ENCODE measurements around the gene PDGFB.

The PDGFB gene

DNA sequence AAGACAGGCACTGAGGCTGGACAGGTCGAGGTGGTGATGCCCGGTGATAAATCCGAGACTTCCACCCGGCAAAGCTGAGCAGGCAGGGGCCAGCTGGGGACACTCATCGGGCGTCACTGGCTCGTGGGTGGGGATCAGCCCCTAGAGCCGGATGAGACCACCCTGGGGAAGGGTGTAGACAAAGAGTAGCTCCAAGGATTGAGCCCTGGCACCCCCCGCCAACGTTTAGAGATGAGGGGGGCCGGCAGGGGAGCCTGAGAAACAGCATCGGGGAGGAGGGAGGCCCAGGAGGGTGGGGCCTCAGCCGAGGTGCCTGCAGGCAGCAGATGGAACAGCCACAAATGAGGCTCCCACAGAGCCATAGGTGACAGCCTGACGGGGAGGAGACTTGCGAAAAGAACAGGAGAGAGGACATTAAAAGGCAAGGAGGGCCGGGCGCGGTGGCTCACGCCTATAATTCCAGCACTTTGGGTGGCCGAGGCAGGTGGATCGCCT, 64.9 kb downstream of the PDGFB start:
- no peak for TF ChIP-seq CTCF (IDR thresholded peaks at IDR 0.05; ENCODE audit: control insufficient read depth, insufficient read depth, low read depth, low read length, missing control alignments)
- no peak overlapping the region for H3K4me3 ChIP-seq (ENCODE audit: control insufficient read depth, low read depth, low read length)
- no peak for DNase-seq (ENCODE audit: low read depth)

GRCh38 chr22:39179401-39179827, 65.4 kb downstream of the PDGFB start:
- H3K4me3 ChIP-seq (ENCODE audit: control insufficient read depth, low read depth, low read length), result no peak overlapping the region
- no peak for TF ChIP-seq CTCF (IDR thresholded peaks at IDR 0.05; ENCODE audit: control insufficient read depth, insufficient read depth, low read depth, low read length, missing control alignments)
- DNase-seq (ENCODE audit: low read depth), result no peak

DNA sequence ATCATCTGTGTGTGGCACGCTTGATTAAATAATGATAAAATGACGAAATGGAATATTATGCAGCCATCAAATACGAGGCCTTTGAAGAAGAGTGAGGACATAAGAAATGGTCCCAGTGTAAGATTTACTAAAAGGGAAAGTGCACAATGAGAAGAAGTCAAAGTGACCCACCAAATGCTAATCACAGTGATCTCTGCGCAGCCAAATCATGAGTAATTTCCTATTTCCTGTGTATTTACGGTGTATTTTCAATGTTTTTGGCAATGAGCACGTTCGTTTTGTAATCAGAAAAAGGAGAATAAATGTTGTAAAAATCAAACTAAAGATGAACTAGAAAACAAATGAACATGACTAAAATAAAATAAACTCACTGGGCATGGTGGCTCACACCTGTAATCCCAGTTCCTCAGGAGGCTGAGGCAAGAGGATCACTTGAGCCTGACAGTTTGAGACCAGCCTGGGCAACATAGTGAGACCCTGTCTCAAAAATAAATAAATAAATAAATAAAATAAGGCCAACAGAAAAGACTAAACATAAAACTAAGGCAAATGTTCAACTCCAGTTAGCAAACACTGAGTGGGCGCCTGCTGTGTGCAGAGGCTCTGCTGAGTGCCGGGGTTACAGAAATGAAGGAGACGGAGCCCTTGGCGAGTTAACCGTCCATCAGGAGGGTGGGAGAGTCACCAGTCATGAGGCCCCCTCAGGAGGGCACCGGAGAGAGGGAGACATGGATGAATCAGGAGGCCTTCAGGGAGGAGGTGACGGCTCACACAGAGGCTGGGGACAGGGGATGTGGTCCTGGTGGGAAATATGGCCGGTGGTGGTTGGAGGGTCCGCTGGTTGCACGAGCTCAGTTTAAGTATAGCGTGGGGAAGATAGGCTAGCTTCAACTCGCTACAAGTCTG, 66.3 kb downstream of the PDGFB start:
- no peak for TF ChIP-seq CTCF (IDR thresholded peaks at IDR 0.05; ENCODE audit: control insufficient read depth, insufficient read depth, low read depth, low read length, missing control alignments)
- DNase-seq (ENCODE audit: low read depth), result no peak
- H3K4me3 ChIP-seq (ENCODE audit: control insufficient read depth, low read depth, low read length), result no peak overlapping the region

- TF ChIP-seq CTCF (IDR thresholded peaks at IDR 0.05; ENCODE audit: control insufficient read depth, insufficient read depth, low read depth, low read length, missing control alignments), result no peak
- no peak overlapping the region for H3K4me3 ChIP-seq (ENCODE audit: control insufficient read depth, low read depth, low read length)
- DNase-seq (ENCODE audit: low read depth), result no peak
These were observed 67.0 kb downstream of the PDGFB start for GRCh38 chr22:39177791-39178190.

DNA sequence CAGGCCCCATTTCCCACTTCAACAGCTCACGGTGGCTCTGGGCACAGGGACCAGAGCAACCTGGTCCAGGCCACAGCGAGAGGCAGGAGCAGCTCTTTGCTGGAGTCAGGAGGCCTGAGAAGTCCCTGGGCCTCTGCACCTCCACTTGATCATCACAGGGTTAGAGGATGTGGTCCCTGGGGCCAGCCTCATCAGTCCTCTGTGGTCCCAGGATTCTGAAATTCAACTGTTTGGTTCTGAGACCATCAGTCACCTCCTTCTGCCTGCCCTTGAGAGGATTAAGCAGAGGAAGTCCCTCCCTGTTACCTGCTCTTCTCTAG, 67.4 kb downstream of the PDGFB start:
- no peak for TF ChIP-seq CTCF (IDR thresholded peaks at IDR 0.05; ENCODE audit: control insufficient read depth, insufficient read depth, low read depth, low read length, missing control alignments)
- no peak for DNase-seq (ENCODE audit: low read depth)
- no peak overlapping the region for H3K4me3 ChIP-seq (ENCODE audit: control insufficient read depth, low read depth, low read length)

DNA sequence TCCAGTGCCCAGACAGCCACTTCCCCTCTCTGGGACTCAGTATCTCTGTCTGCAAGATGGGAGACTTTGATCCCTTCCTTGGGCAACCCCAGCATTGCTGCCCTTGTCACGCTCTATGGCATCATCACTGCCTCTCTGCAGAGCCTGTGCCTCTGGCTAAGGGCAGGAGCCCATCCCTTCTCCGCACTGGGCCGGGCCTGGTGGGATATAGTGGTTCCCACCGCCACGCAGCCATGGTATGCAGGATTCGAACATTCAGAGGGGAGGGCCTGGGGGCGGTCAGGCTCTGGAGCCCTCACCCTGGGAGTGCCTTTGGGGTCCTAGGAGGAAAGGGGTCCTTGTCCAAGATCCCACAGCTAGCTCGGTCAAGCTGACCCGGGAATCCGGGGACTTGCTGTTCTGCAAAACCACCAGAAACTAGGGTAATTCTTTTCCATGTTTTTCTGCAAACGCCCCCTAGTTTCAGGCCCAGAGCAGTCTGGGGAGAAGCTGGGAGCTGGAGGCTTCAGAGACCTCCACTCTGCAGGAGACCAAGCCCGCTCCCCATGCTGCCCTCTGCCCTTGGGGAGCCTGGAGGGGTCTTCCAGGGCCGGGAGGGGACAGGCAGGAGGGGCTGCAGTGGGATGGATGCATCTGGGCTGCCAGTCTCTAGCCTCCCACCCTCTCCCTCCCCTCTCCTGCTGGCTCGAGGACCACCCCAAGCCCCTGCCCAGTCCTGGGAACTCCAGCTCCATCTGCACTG, 67.9 kb downstream of the PDGFB start:
- DNase-seq (ENCODE audit: low read depth), result no peak
- no peak for TF ChIP-seq CTCF (IDR thresholded peaks at IDR 0.05; ENCODE audit: control insufficient read depth, insufficient read depth, low read depth, low read length, missing control alignments)
- H3K4me3 ChIP-seq (ENCODE audit: control insufficient read depth, low read depth, low read length), result no peak overlapping the region

Data from AG09309 (cell line).